Measurements from ENCODE around the gene GSTM2.
A peak's percentile ranks its signal among the peaks of the same experiment; 100 is the strongest.

The GSTM2 gene

DNA sequence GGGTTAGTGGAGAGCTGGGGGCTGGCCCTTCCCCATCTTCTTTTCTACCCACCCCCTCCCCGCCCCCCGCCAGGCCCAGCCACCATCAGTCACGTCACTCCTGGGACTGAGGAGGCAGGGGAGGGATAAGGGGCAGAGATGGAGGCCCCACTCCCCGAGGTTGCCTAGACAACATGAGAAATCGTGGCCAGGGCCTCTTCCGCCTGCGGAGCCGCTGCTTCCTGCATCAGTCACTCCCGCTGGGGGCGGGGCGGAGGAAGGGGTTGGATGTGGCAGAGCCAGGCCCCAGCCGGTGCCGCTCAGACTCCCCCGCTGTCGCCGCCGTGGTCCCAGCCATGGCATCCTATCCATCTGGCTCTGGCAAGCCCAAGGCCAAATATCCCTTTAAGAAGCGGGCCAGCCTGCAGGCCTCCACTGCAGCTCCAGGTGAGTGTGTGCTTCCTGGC lies 47.0 kb upstream of the GSTM2 start:
- peak overlapping the region; percentile 89 for H3K4me3 ChIP-seq (ENCODE audit: low read depth, low read length)
- no peaks in the 10 kb centered on the region for H3K9me3 ChIP-seq (ENCODE audit: control insufficient read depth, low read length)
- peak overlapping the region; percentile 83 for H2AFZ ChIP-seq
- H3K27me3 ChIP-seq (ENCODE audit: control insufficient read depth, insufficient read depth, low read length), result no peaks in the 10 kb centered on the region
- no peak overlapping the region for H3K9ac ChIP-seq
- no peak for TF ChIP-seq CTCF (IDR thresholded peaks at IDR 0.05)
- no peaks in the 10 kb centered on the region for H3K4me1 ChIP-seq
- peak overlapping the region; percentile 100 for H3K4me2 ChIP-seq (ENCODE audit: low read length)
- H3K27ac ChIP-seq, result peak overlapping the region; percentile 74
- H3K36me3 ChIP-seq (ENCODE audit: control insufficient read depth, insufficient read depth, low read length), result no peaks in the 10 kb centered on the region
- H3K79me2 ChIP-seq, result no peaks in the 10 kb centered on the region

GRCh38 chr1:109621379-109622136 lies 46.3 kb upstream of the GSTM2 start:
- no peak overlapping the region for H3K27ac ChIP-seq

DNA sequence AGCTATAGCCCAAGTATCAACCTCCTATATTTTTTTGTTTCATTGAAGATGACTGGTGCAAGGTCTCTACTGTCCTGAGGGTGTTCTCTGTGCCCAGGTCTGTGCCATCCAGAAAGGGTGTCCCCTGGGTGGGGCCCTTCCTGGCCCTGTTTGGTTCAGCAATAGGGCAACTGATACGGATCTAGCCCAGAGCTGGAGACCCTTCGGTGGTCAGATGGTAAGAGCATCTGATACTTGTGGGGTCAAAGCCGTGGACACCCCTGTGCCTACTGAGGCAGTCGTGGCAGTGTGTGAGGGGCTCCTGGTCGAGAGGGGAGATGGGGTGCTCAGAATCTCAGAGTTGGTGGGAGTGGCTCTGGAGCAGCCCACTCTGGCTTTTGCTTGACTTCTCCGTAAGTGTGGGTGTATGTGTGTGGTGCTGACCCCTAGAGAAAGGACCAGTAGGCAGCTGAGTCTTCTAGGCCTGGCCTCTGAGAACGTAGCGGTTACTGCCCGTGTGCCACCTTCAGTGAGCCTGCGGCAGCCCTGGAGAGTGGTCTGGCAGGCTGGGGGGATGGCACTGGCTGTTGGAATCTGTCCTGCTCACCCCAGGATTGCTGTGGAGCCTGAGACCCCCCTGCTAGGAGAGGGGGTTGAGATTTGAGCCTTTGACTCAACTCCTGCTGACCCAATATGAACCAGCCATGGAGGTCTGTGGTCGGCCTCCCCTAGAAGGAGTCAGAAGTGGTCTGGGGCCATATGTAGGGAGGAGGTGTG lies 45.5 kb upstream of the GSTM2 start:
- Histone ChIP-seq H3K4me3 (ENCODE audit: low read depth, low read length) (no peak overlapping the region), H3K4me1 (no peaks in the 10 kb centered on the region), H3K9me3 (ENCODE audit: control insufficient read depth, low read length) (no peaks in the 10 kb centered on the region), H3K36me3 (ENCODE audit: control insufficient read depth, insufficient read depth, low read length) (no peaks in the 10 kb centered on the region), H3K27me3 (ENCODE audit: control insufficient read depth, insufficient read depth, low read length) (no peaks in the 10 kb centered on the region), H2AFZ (no peak overlapping the region), H3K27ac (no peak overlapping the region), H3K4me2 (ENCODE audit: low read length) (peak overlapping the region; percentile 100), H3K9ac (no peak overlapping the region), H3K79me2 (no peaks in the 10 kb centered on the region)
- TF ChIP-seq CTCF (IDR thresholded peaks at IDR 0.05), result no peak

More at GRCh38 chr1:109621379-109622136, 46.3 kb upstream of the GSTM2 start:
- peak overlapping the region; percentile 100 for H3K4me2 ChIP-seq (ENCODE audit: low read length)
- H3K4me1 ChIP-seq, result no peaks in the 10 kb centered on the region
- no peak overlapping the region for H3K9ac ChIP-seq
- no peaks in the 10 kb centered on the region for H3K9me3 ChIP-seq (ENCODE audit: control insufficient read depth, low read length)
- H3K79me2 ChIP-seq, result no peaks in the 10 kb centered on the region
- TF ChIP-seq CTCF (IDR thresholded peaks at IDR 0.05), result no peak
- no peaks in the 10 kb centered on the region for H3K36me3 ChIP-seq (ENCODE audit: control insufficient read depth, insufficient read depth, low read length)
- H3K27me3 ChIP-seq (ENCODE audit: control insufficient read depth, insufficient read depth, low read length), result no peaks in the 10 kb centered on the region
- H2AFZ ChIP-seq, result no peak overlapping the region
- H3K4me3 ChIP-seq (ENCODE audit: low read depth, low read length), result peak overlapping the region; percentile 89

DNA sequence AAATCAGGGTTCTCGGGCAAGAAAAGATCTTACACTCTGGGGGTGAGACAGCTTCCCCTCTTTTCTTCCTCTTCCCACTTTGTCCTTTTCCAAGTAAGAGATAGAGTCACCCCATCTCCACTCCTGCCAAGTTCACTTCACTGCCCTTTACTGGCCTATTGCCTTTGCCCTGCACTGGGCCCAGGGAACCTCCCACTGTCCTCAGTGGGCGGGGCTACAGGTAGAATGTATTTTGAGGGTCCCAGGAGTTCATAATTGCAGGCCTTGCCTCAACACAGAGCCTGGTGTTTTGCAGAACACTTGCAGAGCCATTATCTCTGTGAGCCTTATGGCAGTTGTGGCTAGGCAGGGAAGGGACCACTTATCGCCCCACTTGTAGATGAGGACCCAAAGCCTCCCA lies 45.0 kb upstream of the GSTM2 start:
- Histone ChIP-seq H3K9me3 (ENCODE audit: control insufficient read depth, low read length) (no peaks in the 10 kb centered on the region), H3K4me1 (no peaks in the 10 kb centered on the region), H3K4me2 (ENCODE audit: low read length) (no peak overlapping the region), H3K36me3 (ENCODE audit: control insufficient read depth, insufficient read depth, low read length) (no peaks in the 10 kb centered on the region), H3K9ac (no peak overlapping the region), H3K27ac (no peak overlapping the region), H3K4me3 (ENCODE audit: low read depth, low read length) (no peak overlapping the region), H3K27me3 (ENCODE audit: control insufficient read depth, insufficient read depth, low read length) (no peaks in the 10 kb centered on the region), H3K79me2 (no peaks in the 10 kb centered on the region), H2AFZ (no peak overlapping the region)
- TF ChIP-seq CTCF (IDR thresholded peaks at IDR 0.05), result no peak

Data from parathyroid adenoma (tissue), 2 donors.